ENCODE measurements around the gene THSD4. TPM values are rescaled to one million over a fixed set of nuclear protein-coding genes. Genes with fewer than 3 reads are reported as not detected.

THSD4 gene
- total and polyA plus RNA-seq, 2 of the 8 experiments (the other 6 are each of a cell fraction or from before 2014, with no cell fraction given) = 2.5 to 6.2 TPM

DNA sequence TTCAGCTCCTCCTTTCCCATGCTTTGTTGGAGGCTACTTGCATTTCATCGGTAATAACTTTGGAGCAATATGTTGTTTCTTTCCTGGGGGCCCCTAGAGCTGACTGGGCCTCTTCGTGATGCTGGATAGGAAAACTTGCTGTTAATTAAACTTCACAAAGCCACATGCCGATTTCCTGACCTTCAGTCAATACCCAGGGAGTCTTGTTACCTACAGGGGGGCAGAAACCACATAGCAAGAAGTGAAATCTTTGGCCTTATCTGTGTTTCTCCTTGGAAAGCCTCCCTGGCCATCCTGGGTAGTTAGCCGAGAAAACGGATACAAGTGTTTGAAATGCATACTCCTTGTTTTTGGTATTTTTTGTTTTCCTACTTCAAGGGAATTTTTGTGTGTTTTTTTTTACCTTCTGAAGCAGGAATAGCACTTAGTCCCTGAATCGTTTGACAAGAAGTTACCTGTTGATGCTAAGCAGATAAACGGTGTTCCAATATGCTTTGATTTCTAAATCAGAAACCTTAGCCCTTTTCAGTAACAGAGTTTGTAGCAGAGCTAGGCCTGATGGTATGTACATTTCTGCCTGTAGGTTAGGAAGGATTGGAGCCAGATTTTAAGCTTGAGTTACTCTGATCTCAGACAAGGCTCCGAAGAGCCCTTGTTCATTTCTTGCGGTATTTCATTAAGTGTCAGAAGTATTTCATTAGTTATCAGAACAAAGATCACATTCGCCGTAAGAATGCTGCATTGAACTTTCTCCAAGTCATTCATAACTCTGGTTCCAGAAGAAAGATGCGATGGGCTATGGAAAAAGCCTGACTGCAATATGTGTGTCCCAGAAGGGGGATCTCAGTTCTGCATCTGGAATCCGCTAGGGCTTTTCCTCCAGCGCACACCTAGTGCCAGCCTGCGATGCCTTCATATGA lies 111.5 kb downstream of the THSD4 start:
- no peaks in the 10 kb centered on the region for H3K36me3 ChIP-seq (ENCODE audit: control insufficient read depth in 2 of 4, insufficient read depth in 4 of 4, low read length in 3 of 4)
- no peaks in the 10 kb centered on the region for H3K79me2 ChIP-seq (ENCODE audit: control insufficient read depth in 1 of 2, insufficient read depth in 2 of 2, low read length in 2 of 2)
- no peaks in the 10 kb centered on the region for H3K27me3 ChIP-seq (replicated peaks in 1 of 4; ENCODE audit: control insufficient read depth in 3 of 4, extremely low read depth in 1 of 4, insufficient read depth in 3 of 4, low read length in 3 of 4)
- H3K27ac ChIP-seq (ENCODE audit: low read depth, low read length) = no peak overlapping the region
- no peak overlapping the region for H2BK12ac ChIP-seq (ENCODE audit: low read depth, low read length)
- no peak overlapping the region for H2BK120ac ChIP-seq (replicated peaks; ENCODE audit: low read depth, low read length)
- H3K23me2 ChIP-seq (ENCODE audit: low read depth, low read length) = no peaks in the 10 kb centered on the region
- H3K4me3 ChIP-seq (ENCODE audit: extremely low read depth in 1 of 4, insufficient read depth in 2 of 4, low read depth in 3 of 4, low read length in 4 of 4) = no peak overlapping the region
- 79% methylated on average over 15 of the region's 15 CpGs; no CpG with 5 or more reads in 1 of the 2 experiments for WGBS, 2 experiments (ENCODE audit: extremely low coverage in 1 of 2, insufficient coverage in 1 of 2, insufficient read length in 1 of 2, insufficient replicate concordance in 2 of 2, low coverage in 1 of 2, low lambda C conversion rate in 2 of 2, missing lambda C conversion rate in 1 of 2)
- H3K23ac ChIP-seq (ENCODE audit: insufficient read length) = no peak overlapping the region
- no peak overlapping the region for H2BK5ac ChIP-seq (ENCODE audit: low read depth, low read length)
- H2AFZ ChIP-seq (ENCODE audit: low read length) = no peak overlapping the region
- H3K14ac ChIP-seq (ENCODE audit: insufficient read length) = no peak overlapping the region
- ChIA-PET CTCF (ENCODE audit: partially characterized antibody) (no interaction called here), POLR2A (ENCODE audit: partially characterized antibody) (interaction anchor here (1.1 kb wide), 1 partner anchor 56 kb away, joined by 3 read pairs; no protein-coding TSS in a partner anchor)
- no peak overlapping the region for H3K4me2 ChIP-seq (ENCODE audit: insufficient read depth in 1 of 2, low read depth in 2 of 2, low read length in 2 of 2)
- H2BK15ac ChIP-seq (ENCODE audit: low read length) = peak overlapping the region; percentile 49; the same call in 1 of the 2 replicates
- H4K8ac ChIP-seq (ENCODE audit: extremely low read depth, insufficient read depth, low read length) = no peak overlapping the region
- peak overlapping the region; percentile 40; the same call in 1 of the 2 replicates for H2BK20ac ChIP-seq (ENCODE audit: low read length)
- H4K5ac ChIP-seq (ENCODE audit: insufficient read length, low read depth, low read length) = no peak overlapping the region
- FAIRE-seq (peak; percentile 32), DNase-seq (ENCODE audit: low read depth in 1 of 2, low spot score in 2 of 2) (no peak)
- H3K79me1 ChIP-seq (ENCODE audit: low read depth, low read length) = no peaks in the 10 kb centered on the region
- H3K9ac ChIP-seq (replicated peaks in 1 of 4; ENCODE audit: extremely low read depth in 1 of 4, low read depth in 3 of 4, low read length in 3 of 4) = no peak overlapping the region
- no peak overlapping the region for H3K4ac ChIP-seq (replicated peaks; ENCODE audit: insufficient read length, low read depth, low read length)
- H2AK5ac ChIP-seq (ENCODE audit: low read depth, low read length) = no peak overlapping the region
- no peak overlapping the region for H4K91ac ChIP-seq (replicated peaks; ENCODE audit: insufficient read length, low read length)
- H4K20me1 ChIP-seq (replicated peaks in 1 of 2; ENCODE audit: control insufficient read depth in 1 of 2, insufficient read depth in 2 of 2, low read length in 2 of 2) = no peaks in the 10 kb centered on the region
- H3K56ac ChIP-seq (replicated peaks; ENCODE audit: insufficient read length, low read depth, low read length) = no peak overlapping the region
- no peak overlapping the region for H3K18ac ChIP-seq (ENCODE audit: extremely low read depth, low read length)
- no peaks in the 10 kb centered on the region for H3K9me3 ChIP-seq (ENCODE audit: insufficient read depth in 2 of 2, low read depth in 1 of 2, low read length in 1 of 2)
- peaks cover 0 to 6% (median 4%) of the 10 kb centered on the region in 4 experiments; a peak in 6 of 7 replicates for H3K4me1 ChIP-seq (replicated peaks in 1 of 4; ENCODE audit: control insufficient read depth in 3 of 4, insufficient read depth in 4 of 4, low read length in 3 of 4)
- TF ChIP-seq RBBP5 (IDR thresholded peaks at IDR 0.05; ENCODE audit: borderline replicate concordance, low read depth, low read length) (no peak), GABPA (IDR thresholded peaks at IDR 0.05; ENCODE audit: borderline replicate concordance, insufficient read depth, low read length) (no peak), JUND (IDR thresholded peaks at IDR 0.05; ENCODE audit: low read length) (no peak), POLR2AphosphoS5 (IDR thresholded peaks at IDR 0.05; ENCODE audit: low read depth, low read length) (no peak), EZH2 (IDR thresholded peaks at IDR 0.05; ENCODE audit: low read depth, low read length, severe bottlenecking) (no peak), BRCA1 (IDR thresholded peaks at IDR 0.05; ENCODE audit: low read depth, low read length) (no peak), SIX5 (IDR thresholded peaks at IDR 0.05; ENCODE audit: low read depth, low read length) (no peak), NRF1 (IDR thresholded peaks at IDR 0.05; ENCODE audit: low read depth, low read length) (no peak), EGR1 (IDR thresholded peaks at IDR 0.05; ENCODE audit: borderline replicate concordance, low read depth, low read length) (no peak), MAFK (IDR thresholded peaks at IDR 0.05; ENCODE audit: low read depth, low read length) (no peak), CREB1 (IDR thresholded peaks at IDR 0.05) (no peak), POLR2A (IDR thresholded peaks at IDR 0.05; ENCODE audit: control extremely low read depth in 1 of 2, low read depth in 2 of 2, low read length in 2 of 2) (no peak)
- TF ChIP-seq, protein P1, sequence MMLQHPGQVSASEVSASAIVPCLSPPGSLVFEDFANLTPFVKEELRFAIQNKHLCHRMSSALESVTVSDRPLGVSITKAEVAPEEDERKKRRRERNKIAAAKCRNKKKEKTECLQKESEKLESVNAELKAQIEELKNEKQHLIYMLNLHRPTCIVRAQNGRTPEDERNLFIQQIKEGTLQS (IDR thresholded peaks at IDR 0.05; ENCODE audit: insufficient read depth, low read depth, low read length) = no peak

All from H1 (cell line).